Astrocyte (in vitro differentiated cells and primary cell): Measurements from ENCODE around the gene EPHB1. TPM values are rescaled to one million over a fixed set of nuclear protein-coding genes. Genes with fewer than 3 reads are reported as not detected.

Experiments
- DNase-seq: peaks from one replicate; pipeline ENCODE4 v3.0.0-alpha.2; 2010; ENCODE audit warnings: low read depth
- FAIRE-seq: peaks from 2 replicates; lab custom pipeline; 2011; peaks lifted over from hg19 to GRCh38; lab: Jason Lieb, UNC
- H2AFZ ChIP-seq: 2 replicates; pipeline ENCODE4 v1.6.0; 2012; ENCODE audit warnings: low read depth, low read length, inconsistent platforms
- H3K27ac ChIP-seq: 2 replicates; pipeline ENCODE4 v1.5.1; 2011; ENCODE audit warnings: low read depth, low read length, inconsistent platforms
- H3K27me3 ChIP-seq: 2 replicates; pipeline ENCODE4 v1.6.0; 2011; ENCODE audit warnings: low read length, inconsistent platforms; ENCODE audit not compliant: insufficient read depth
- H3K36me3 ChIP-seq: 2 replicates; pipeline ENCODE4 v1.5.1; 2011; ENCODE audit warnings: low read length, inconsistent platforms; ENCODE audit not compliant: insufficient read depth
- H3K4me1 ChIP-seq: 2 replicates; pipeline ENCODE4 v1.5.1; 2011; ENCODE audit warnings: low read length, inconsistent platforms; ENCODE audit not compliant: insufficient read depth
- H3K4me2 ChIP-seq: 2 replicates; pipeline ENCODE4 v1.6.0; 2012; ENCODE audit warnings: low read length, inconsistent platforms
- H3K4me3 ChIP-seq: 2 replicates; pipeline ENCODE4 v1.5.1; 2011; ENCODE audit warnings: low read depth, mild to moderate bottlenecking, low read length, inconsistent platforms; ENCODE audit not compliant: insufficient read depth
- H3K79me2 ChIP-seq: 2 replicates; pipeline ENCODE4 v1.6.0; 2012; ENCODE audit warnings: mild to moderate bottlenecking, low read length, inconsistent platforms; ENCODE audit not compliant: insufficient read depth
- H3K9ac ChIP-seq: 2 replicates; pipeline ENCODE4 v1.6.0; 2012; ENCODE audit warnings: mild to moderate bottlenecking, low read length, inconsistent platforms
- H3K9me3 ChIP-seq: 2 replicates; pipeline ENCODE4 v1.5.1; 2012; ENCODE audit warnings: low read depth, mild to moderate bottlenecking, low read length, inconsistent platforms; ENCODE audit not compliant: insufficient read depth
- H4K20me1 ChIP-seq: 2 replicates; pipeline ENCODE4 v1.6.0; 2012; ENCODE audit warnings: low read length, inconsistent platforms; ENCODE audit not compliant: insufficient read depth
- H3K27ac Mint-ChIP-seq: one replicate; pipeline ENCODE4 v1.8.0; 2021; ENCODE audit warnings: mild to moderate bottlenecking, mixed read lengths; ENCODE audit not compliant: unreplicated experiment
- H3K27me3 Mint-ChIP-seq: one replicate; pipeline ENCODE4 v1.8.0; 2021; ENCODE audit warnings: low read depth, mixed read lengths; ENCODE audit not compliant: unreplicated experiment
- H3K36me3 Mint-ChIP-seq: one replicate; pipeline ENCODE4 v1.8.0; 2021; ENCODE audit warnings: low read depth, mixed read lengths; ENCODE audit not compliant: unreplicated experiment
- H3K4me1 Mint-ChIP-seq: one replicate; pipeline ENCODE4 v1.8.0; 2021; ENCODE audit warnings: low read depth, mixed read lengths; ENCODE audit not compliant: unreplicated experiment
- H3K4me3 Mint-ChIP-seq: one replicate; pipeline ENCODE4 v1.8.0; 2021; ENCODE audit warnings: mild to moderate bottlenecking, moderate library complexity, mixed read lengths; ENCODE audit not compliant: unreplicated experiment
- H3K9me3 Mint-ChIP-seq: one replicate; pipeline ENCODE4 v1.8.0; 2021; ENCODE audit warnings: mild to moderate bottlenecking, mixed read lengths; ENCODE audit not compliant: unreplicated experiment
- EZH2 ChIP-seq: IDR thresholded peaks from 2 replicates; pipeline ENCODE4 v1.6.1; 2012; ENCODE audit warnings: mild to moderate bottlenecking, low read length, inconsistent platforms; ENCODE audit not compliant: insufficient read depth
- total RNA-seq: library from RNA; stranded (reverse); gene quantifications from 2 replicates; pipeline ENCODE4 v1.2.1, GENCODE V29; 2021
- TF ChIP-seq, protein P1 (sequence below): IDR thresholded peaks from 2 replicates; pipeline ENCODE4 v1.5.1; 2011; ENCODE audit warnings: low read depth, mild to moderate bottlenecking, inconsistent platforms, low read length, moderate library complexity; ENCODE audit not compliant: insufficient read depth

EPHB1 gene
- total RNA-seq, 1 donor from 2014 or later = 4.1 TPM

- Mint-ChIP-seq H3K4me3 (no peak overlapping the region), H3K9me3 (no peaks in the 10 kb centered on the region), H3K4me1 (no peaks in the 10 kb centered on the region), H3K36me3 (no peaks in the 10 kb centered on the region), H3K27me3 (peaks cover 1% of the 10 kb centered on the region), H3K27ac (no peak overlapping the region)
- no peak overlapping the region for H3K4me3 ChIP-seq
- no peaks in the 10 kb centered on the region for H4K20me1 ChIP-seq
- H3K9ac ChIP-seq = no peak overlapping the region
- FAIRE-seq (no peak), DNase-seq (no peak)
- no peaks in the 10 kb centered on the region for H3K79me2 ChIP-seq
- no peak overlapping the region for H3K4me2 ChIP-seq
- TF ChIP-seq, protein P1, sequence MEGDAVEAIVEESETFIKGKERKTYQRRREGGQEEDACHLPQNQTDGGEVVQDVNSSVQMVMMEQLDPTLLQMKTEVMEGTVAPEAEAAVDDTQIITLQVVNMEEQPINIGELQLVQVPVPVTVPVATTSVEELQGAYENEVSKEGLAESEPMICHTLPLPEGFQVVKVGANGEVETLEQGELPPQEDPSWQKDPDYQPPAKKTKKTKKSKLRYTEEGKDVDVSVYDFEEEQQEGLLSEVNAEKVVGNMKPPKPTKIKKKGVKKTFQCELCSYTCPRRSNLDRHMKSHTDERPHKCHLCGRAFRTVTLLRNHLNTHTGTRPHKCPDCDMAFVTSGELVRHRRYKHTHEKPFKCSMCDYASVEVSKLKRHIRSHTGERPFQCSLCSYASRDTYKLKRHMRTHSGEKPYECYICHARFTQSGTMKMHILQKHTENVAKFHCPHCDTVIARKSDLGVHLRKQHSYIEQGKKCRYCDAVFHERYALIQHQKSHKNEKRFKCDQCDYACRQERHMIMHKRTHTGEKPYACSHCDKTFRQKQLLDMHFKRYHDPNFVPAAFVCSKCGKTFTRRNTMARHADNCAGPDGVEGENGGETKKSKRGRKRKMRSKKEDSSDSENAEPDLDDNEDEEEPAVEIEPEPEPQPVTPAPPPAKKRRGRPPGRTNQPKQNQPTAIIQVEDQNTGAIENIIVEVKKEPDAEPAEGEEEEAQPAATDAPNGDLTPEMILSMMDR = no peak
- H2AFZ ChIP-seq = no peak overlapping the region
- H3K9me3 ChIP-seq = no peaks in the 10 kb centered on the region
- no peak overlapping the region for H3K27ac ChIP-seq
- no peaks in the 10 kb centered on the region for H3K36me3 ChIP-seq
- no peaks in the 10 kb centered on the region for H3K4me1 ChIP-seq
- no peaks in the 10 kb centered on the region for H3K27me3 ChIP-seq
Observed at GRCh38 chr3:135218304-135218703, 423.2 kb downstream of the EPHB1 start.

DNA sequence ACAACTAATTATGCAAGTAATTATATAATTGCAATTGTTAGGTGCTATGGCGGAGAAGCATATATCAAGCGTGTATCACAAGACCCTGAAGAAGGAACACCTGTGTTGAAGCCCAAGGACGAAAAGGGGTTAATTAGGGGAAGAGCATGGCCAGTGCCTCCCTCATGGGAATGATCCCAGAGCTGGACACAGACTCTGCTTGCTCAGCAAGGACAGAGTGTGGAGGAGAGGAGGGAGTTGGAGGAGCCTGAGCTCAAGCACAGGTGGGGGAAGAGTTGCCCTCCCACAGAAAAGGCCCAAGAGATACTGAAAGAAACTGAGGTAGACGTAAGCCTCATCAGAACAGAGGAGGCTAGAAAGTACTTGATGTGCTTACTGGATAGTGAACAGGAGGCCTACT, 423.7 kb downstream of the EPHB1 start:
- Mint-ChIP-seq H3K36me3 (no peaks in the 10 kb centered on the region), H3K4me1 (no peaks in the 10 kb centered on the region), H3K4me3 (no peak overlapping the region), H3K9me3 (no peaks in the 10 kb centered on the region), H3K27me3 (peaks cover 1% of the 10 kb centered on the region), H3K27ac (no peak overlapping the region)
- no peak overlapping the region for H3K4me3 ChIP-seq
- DNase-seq = no peak
- H3K79me2 ChIP-seq = no peaks in the 10 kb centered on the region
- no peak overlapping the region for H3K27ac ChIP-seq
- no peak for FAIRE-seq
- no peaks in the 10 kb centered on the region for H4K20me1 ChIP-seq
- no peaks in the 10 kb centered on the region for H3K4me1 ChIP-seq
- no peaks in the 10 kb centered on the region for H3K36me3 ChIP-seq
- H3K4me2 ChIP-seq = no peak overlapping the region
- H2AFZ ChIP-seq = no peak overlapping the region
- TF ChIP-seq, protein P1 = no peak
- no peak for TF ChIP-seq EZH2
- no peak overlapping the region for H3K9ac ChIP-seq
- H3K9me3 ChIP-seq = no peaks in the 10 kb centered on the region
- no peaks in the 10 kb centered on the region for H3K27me3 ChIP-seq

GRCh38 chr3:135224815-135225362, 429.8 kb downstream of the EPHB1 start:
- Histone ChIP-seq H3K4me2 (no peak overlapping the region), H3K4me1 (no peaks in the 10 kb centered on the region), H3K79me2 (no peaks in the 10 kb centered on the region), H3K36me3 (no peaks in the 10 kb centered on the region), H3K9ac (no peak overlapping the region), H2AFZ (no peak overlapping the region), H3K27me3 (no peaks in the 10 kb centered on the region), H3K9me3 (no peaks in the 10 kb centered on the region), H3K4me3 (no peak overlapping the region), H3K27ac (no peak overlapping the region), H4K20me1 (no peaks in the 10 kb centered on the region)
- no peaks in the 10 kb centered on the region for H3K27me3 Mint-ChIP-seq
- no peak overlapping the region for H3K27ac Mint-ChIP-seq
- TF ChIP-seq, protein P1 = no peak
- TF ChIP-seq EZH2 = no peak
- H3K36me3 Mint-ChIP-seq = no peaks in the 10 kb centered on the region
- no peak overlapping the region for H3K4me3 Mint-ChIP-seq
- H3K4me1 Mint-ChIP-seq = no peaks in the 10 kb centered on the region
- no peak for FAIRE-seq
- no peaks in the 10 kb centered on the region for H3K9me3 Mint-ChIP-seq
- no peak for DNase-seq
